RWPE2 (cell line): Measurements from ENCODE around the gene NLRP12.
A peak's percentile ranks its signal among the peaks of the same experiment; 100 is the strongest.

Experiments used
- ATAC-seq: fragments of 200-7000 bp; cut with Tn5 transposase; 3 replicates; pipeline ENCODE4 v1.9.1; 2021; ENCODE audit warnings: low read depth
- DNase-seq: peaks from one replicate; pipeline ENCODE4 v3.0.0-alpha.2; 2020; ENCODE audit warnings: low spot score
- H3K27ac ChIP-seq: fragments of 450-650 bp; 2 replicates; pipeline ENCODE4 v1.5.1; 2017; ENCODE audit warnings: mild to moderate bottlenecking; ENCODE audit not compliant: poor library complexity, severe bottlenecking
- H3K27me3 ChIP-seq: fragments of 250-450 bp; sonication (Bioruptor Pico); 2 replicates; pipeline ENCODE4 v1.5.1; 2021; ENCODE audit warnings: mild to moderate bottlenecking, moderate library complexity; ENCODE audit not compliant: insufficient read depth, poor library complexity, severe bottlenecking
- H3K36me3 ChIP-seq: fragments of 250-450 bp; sonication (Bioruptor Pico); 2 replicates; pipeline ENCODE4 v1.5.1; 2020; ENCODE audit warnings: low read depth, mild to moderate bottlenecking, moderate library complexity
- H3K4me1 ChIP-seq: fragments of 250-450 bp; sonication (Bioruptor Pico); 2 replicates; pipeline ENCODE4 v1.5.1; 2021; ENCODE audit warnings: mild to moderate bottlenecking, moderate library complexity; ENCODE audit not compliant: insufficient read depth, poor library complexity, severe bottlenecking
- H3K4me3 ChIP-seq: fragments of 250-450 bp; sonication (Bioruptor Pico); 2 replicates; pipeline ENCODE4 v1.5.1; 2021; ENCODE audit warnings: mild to moderate bottlenecking, moderate library complexity; ENCODE audit not compliant: severe bottlenecking
- H3K9me3 ChIP-seq: fragments of 250-450 bp; sonication (Bioruptor Pico); 2 replicates; pipeline ENCODE4 v1.5.1; 2021; ENCODE audit warnings: mild to moderate bottlenecking, moderate library complexity; ENCODE audit not compliant: severe bottlenecking
- TF ChIP-seq, protein P1 (sequence below): fragments of 450-650 bp; IDR thresholded peaks from one replicate; pipeline ENCODE4 v1.5.1; 2017; ENCODE audit warnings: mild to moderate bottlenecking, moderate library complexity; ENCODE audit not compliant: poor library complexity, severe bottlenecking

The NLRP12 gene

GRCh38 chr19:53808710-53809125 is 15.4 kb downstream of the NLRP12 start:
- TF ChIP-seq, protein P1, sequence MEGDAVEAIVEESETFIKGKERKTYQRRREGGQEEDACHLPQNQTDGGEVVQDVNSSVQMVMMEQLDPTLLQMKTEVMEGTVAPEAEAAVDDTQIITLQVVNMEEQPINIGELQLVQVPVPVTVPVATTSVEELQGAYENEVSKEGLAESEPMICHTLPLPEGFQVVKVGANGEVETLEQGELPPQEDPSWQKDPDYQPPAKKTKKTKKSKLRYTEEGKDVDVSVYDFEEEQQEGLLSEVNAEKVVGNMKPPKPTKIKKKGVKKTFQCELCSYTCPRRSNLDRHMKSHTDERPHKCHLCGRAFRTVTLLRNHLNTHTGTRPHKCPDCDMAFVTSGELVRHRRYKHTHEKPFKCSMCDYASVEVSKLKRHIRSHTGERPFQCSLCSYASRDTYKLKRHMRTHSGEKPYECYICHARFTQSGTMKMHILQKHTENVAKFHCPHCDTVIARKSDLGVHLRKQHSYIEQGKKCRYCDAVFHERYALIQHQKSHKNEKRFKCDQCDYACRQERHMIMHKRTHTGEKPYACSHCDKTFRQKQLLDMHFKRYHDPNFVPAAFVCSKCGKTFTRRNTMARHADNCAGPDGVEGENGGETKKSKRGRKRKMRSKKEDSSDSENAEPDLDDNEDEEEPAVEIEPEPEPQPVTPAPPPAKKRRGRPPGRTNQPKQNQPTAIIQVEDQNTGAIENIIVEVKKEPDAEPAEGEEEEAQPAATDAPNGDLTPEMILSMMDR = peak; percentile 76
- Histone ChIP-seq H3K4me3 (no peak overlapping the region), H3K9me3 (no peaks in the 10 kb centered on the region), H3K27me3 (no peaks in the 10 kb centered on the region), H3K36me3 (no peaks in the 10 kb centered on the region), H3K4me1 (no peaks in the 10 kb centered on the region), H3K27ac (no peak overlapping the region)
- ATAC-seq = peak; percentile 71
- no peak for DNase-seq

DNA sequence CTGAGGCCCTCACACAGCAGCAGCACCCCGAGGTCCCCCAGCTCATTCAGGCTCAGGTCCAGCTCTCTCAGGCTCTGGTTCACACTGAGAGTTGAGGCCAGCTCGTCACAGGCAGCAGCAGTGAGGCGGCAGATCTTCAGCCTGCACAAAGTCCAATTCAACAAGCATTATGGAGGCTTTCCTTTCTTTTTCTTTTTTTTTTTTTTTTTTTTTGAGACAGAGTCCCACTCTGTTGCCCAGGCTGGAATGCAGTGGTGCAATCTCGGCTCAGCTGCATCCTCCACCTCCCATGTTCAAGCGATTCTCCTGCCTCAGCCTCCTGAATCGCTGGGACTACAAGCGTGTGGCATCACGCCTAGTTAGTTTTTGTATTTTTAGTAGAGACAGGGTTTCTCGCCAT is 22.9 kb downstream of the NLRP12 start:
- no peaks in the 10 kb centered on the region for H3K27me3 ChIP-seq
- ATAC-seq = no peak
- no peak for DNase-seq
- TF ChIP-seq, protein P1 = no peak
- H3K4me1 ChIP-seq = no peaks in the 10 kb centered on the region
- no peak overlapping the region for H3K4me3 ChIP-seq
- H3K9me3 ChIP-seq = no peaks in the 10 kb centered on the region
- no peaks in the 10 kb centered on the region for H3K36me3 ChIP-seq
- H3K27ac ChIP-seq = no peak overlapping the region

GRCh38 chr19:53795019-53795418 is 29.1 kb downstream of the NLRP12 start:
- ATAC-seq = no peak
- DNase-seq = no peak

GRCh38 chr19:53792721-53793433 is 31.2 kb downstream of the NLRP12 start:
- no peak overlapping the region for H3K4me3 ChIP-seq
- H3K4me1 ChIP-seq = no peaks in the 10 kb centered on the region
- no peaks in the 10 kb centered on the region for H3K9me3 ChIP-seq
- peak; percentile 98 for ATAC-seq
- TF ChIP-seq, protein P1 = peak; percentile 99
- no peaks in the 10 kb centered on the region for H3K36me3 ChIP-seq
- no peaks in the 10 kb centered on the region for H3K27me3 ChIP-seq
- DNase-seq = peak; percentile 80
- no peak overlapping the region for H3K27ac ChIP-seq

More at GRCh38 chr19:53795019-53795418, 29.1 kb downstream of the NLRP12 start:
- no peaks in the 10 kb centered on the region for H3K4me1 ChIP-seq
- no peak overlapping the region for H3K27ac ChIP-seq
- no peaks in the 10 kb centered on the region for H3K27me3 ChIP-seq
- no peaks in the 10 kb centered on the region for H3K9me3 ChIP-seq
- H3K36me3 ChIP-seq = no peaks in the 10 kb centered on the region
- H3K4me3 ChIP-seq = no peak overlapping the region
- TF ChIP-seq, protein P1 = no peak
